Upper lobe of left lung (tissue), 6 donors: ENCODE data around the gene RCOR2. TPM values are rescaled to one million over a fixed set of nuclear protein-coding genes. Genes with fewer than 3 reads are reported as not detected.
"Not testable (repeated sequence)": the region's sequence is repeated elsewhere in the genome, so short reads cannot be mapped to it uniquely, and the experiment has no call there.

Source experiments
- ATAC-seq, 2 donors: fragments of 200-7000 bp; cut with Tn5 transposase; one replicate each; pipeline ENCODE4 v1.9.1; 2022; ENCODE audit warnings: mild to moderate bottlenecking in 2 of 2, moderate library complexity in 2 of 2; ENCODE audit not compliant: low FRiP score in 2 of 2
- DNase-seq, 2 donors: peaks; one replicate each; pipeline ENCODE4 v3.0.0-alpha.2; 2019 to 2020
- H3K27ac ChIP-seq, 4 donors: fragments of 200-600 bp; sonication (generic); one replicate each; pipeline ENCODE4 v1.5.1; 2016 to 2019
- H3K27me3 ChIP-seq, 4 donors: fragments of 200-600 bp; sonication (generic); one replicate each; pipeline ENCODE4 v1.5.1; 2017 to 2019
- H3K36me3 ChIP-seq, 4 donors: fragments of 200-600 bp; sonication (generic); one replicate each; pipeline ENCODE4 v1.5.1; 2016 to 2019
- H3K4me1 ChIP-seq, 4 donors: fragments of 200-600 bp; sonication (generic); one replicate each; pipeline ENCODE4 v1.5.1; 2018 to 2019
- H3K4me3 ChIP-seq, 4 donors: fragments of 200-600 bp; sonication (generic); one replicate each; pipeline ENCODE4 v1.5.1; 2017 to 2019; ENCODE audit warnings: mild to moderate bottlenecking in 2 of 4, moderate library complexity in 1 of 4
- H3K9me3 ChIP-seq, 4 donors: fragments of 200-600 bp; sonication (generic); one replicate each; pipeline ENCODE4 v1.5.1; 2018 to 2019
- CTCF ChIP-seq, 6 experiments: fragments of 450-650 bp in 4 of 6; fragments of 200-600 bp in 2 of 6; sonication (generic) in 2 of 6; IDR thresholded peaks; one replicate each; pipeline ENCODE4 v1.5.1; 2016 to 2019; ENCODE audit warnings: antibody characterized with exemption in 6 of 6
- EP300 ChIP-seq, 4 donors: sonication (generic); formaldehyde crosslinking; IDR thresholded peaks; one replicate each; pipeline ENCODE4 v1.5.1; 2017; ENCODE audit warnings: antibody characterized with exemption in 4 of 4, control low read depth in 2 of 4
- POLR2A ChIP-seq, 4 donors: fragments of 450-650 bp; IDR thresholded peaks; one replicate each; pipeline ENCODE4 v1.5.1; 2016 to 2017; ENCODE audit warnings: antibody characterized with exemption in 4 of 4, mild to moderate bottlenecking in 2 of 4
- POLR2AphosphoS5 ChIP-seq, 2 donors: sonication (generic); formaldehyde crosslinking; IDR thresholded peaks; one replicate each; pipeline ENCODE4 v1.5.1; 2017; ENCODE audit warnings: antibody characterized with exemption in 2 of 2
- WGBS, 2 donors: methylation state at CpG; one replicate each; pipeline ENCODE4 v1.1.5; 2017 to 2018; 5-methylcytosine and 5-hydroxymethylcytosine counted together
- small RNA-seq, 4 donors: library from RNA; depleted of rRNA; stranded (forward); fragments of <200 nt; gene quantifications; one replicate each; pipeline ENCODE3, GENCODE V24; 2016
- total RNA-seq, 6 donors: library from RNA; depleted of rRNA in 4 of 6; stranded (reverse); fragments of >200 nt in 4 of 6; gene quantifications; one replicate each; pipeline versions ENCODE4 v1.1.0 to v1.2.1, GENCODE V29; 2016 to 2021
- donor health status: DM: no; HTN: no; CAD: no; lungs with moderate emphysema.
- donor health status: DM: no; HTN: yes; CAD: no; lungs with severe emphysema.

Gene RCOR2
- total RNA-seq, 6 donors from 2014 or later, result 0.14 to 0.40 TPM; not detected in 4

- ATAC-seq, result no peak
- 38 to 43% methylated on average over 8 to 9 of the region's 9 CpGs for WGBS, 2 donors
- Histone ChIP-seq H3K4me1 (peaks cover 87 to 98% (median 92%) of the 10 kb centered on the region in 4 donors), H3K4me3 (no peak overlapping the region), H3K27ac (peak overlapping the region; percentile 32 to 76 (median 60)), H3K9me3 (no peaks in the 10 kb centered on the region), H3K27me3 (no peaks in the 10 kb centered on the region), H3K36me3 (no peaks in the 10 kb centered on the region)
- TF ChIP-seq POLR2AphosphoS5 (IDR thresholded peaks at IDR 0.05) (no peak), CTCF (IDR thresholded peaks at IDR 0.05) (no peak), POLR2A (IDR thresholded peaks at IDR 0.05) (no peak), EP300 (IDR thresholded peaks at IDR 0.05) (no peak)
- no peak for DNase-seq
Observed at GRCh38 chr11:63868399-63869064, 48.4 kb downstream of the RCOR2 start.

- ATAC-seq, result no peak
- H3K9me3 ChIP-seq, result no peaks in the 10 kb centered on the region
- no peak for TF ChIP-seq EP300 (IDR thresholded peaks at IDR 0.05)
- no peak for TF ChIP-seq CTCF (IDR thresholded peaks at IDR 0.05)
- no peak for TF ChIP-seq POLR2A (IDR thresholded peaks at IDR 0.05)
- TF ChIP-seq POLR2AphosphoS5 (IDR thresholded peaks at IDR 0.05), result no peak
- peak overlapping the region in 3 of 4 donors; percentile 29 to 76 (median 74) for H3K27ac ChIP-seq
- no peak overlapping the region for H3K4me3 ChIP-seq
- DNase-seq, result no peak
- WGBS, 2 donors, result 66 to 87% methylated on average over 4 of the region's 4 CpGs
- H3K36me3 ChIP-seq, result no peaks in the 10 kb centered on the region
- H3K27me3 ChIP-seq, result no peaks in the 10 kb centered on the region
- peaks cover 84 to 98% (median 92%) of the 10 kb centered on the region in 4 donors for H3K4me1 ChIP-seq
Observed at GRCh38 chr11:63867511-63867910, 49.5 kb downstream of the RCOR2 start.

GRCh38 chr11:63866211-63866610, 50.8 kb downstream of the RCOR2 start:
- no peaks in the 10 kb centered on the region for H3K9me3 ChIP-seq
- no peaks in the 10 kb centered on the region for H3K27me3 ChIP-seq
- peak overlapping the region in 3 of 4 donors; percentile 33 to 74 (median 42) for H3K27ac ChIP-seq
- DNase-seq (peak in 1 of 2 donors; percentile 88), ATAC-seq (peak in 1 of 2 donors; percentile 20)
- TF ChIP-seq CTCF (IDR thresholded peaks at IDR 0.05), result no peak
- TF ChIP-seq EP300 (IDR thresholded peaks at IDR 0.05), result no peak
- no peak for TF ChIP-seq POLR2A (IDR thresholded peaks at IDR 0.05)
- TF ChIP-seq POLR2AphosphoS5 (IDR thresholded peaks at IDR 0.05), result no peak
- H3K4me3 ChIP-seq, result no peak overlapping the region
- 42 to 49% methylated on average over 4 of the region's 4 CpGs for WGBS, 2 donors
- H3K4me1 ChIP-seq, result peaks cover 77 to 91% (median 82%) of the 10 kb centered on the region in 4 donors
- H3K36me3 ChIP-seq, result peaks cover 0 to 8% (median 0%) of the 10 kb centered on the region in 4 donors

- H3K9me3 ChIP-seq, ATAC-seq, DNase-seq, H3K27me3 ChIP-seq, H3K4me3 ChIP-seq: not testable (repeated sequence)
- WGBS, 2 donors, result 87 to 95% methylated on average over 6 of the region's 6 CpGs
- Histone ChIP-seq H3K27ac (peak overlapping the region in 3 of 4 donors; percentile 36 to 69 (median 52)), H3K36me3 (peaks cover 0 to 13% (median 0%) of the 10 kb centered on the region in 4 donors), H3K4me1 (peaks cover 58 to 73% (median 65%) of the 10 kb centered on the region in 4 donors)
Observed at GRCh38 chr11:63863620-63864019, 53.3 kb downstream of the RCOR2 start.

- no peaks in the 10 kb centered on the region for H3K9me3 ChIP-seq
- H3K27ac ChIP-seq, result peak overlapping the region in 3 of 4 donors; percentile 36 to 69 (median 52)
- 9 to 24% methylated on average over 4 of the region's 4 CpGs for WGBS, 2 donors
- DNase-seq (peak in 1 of 2 donors; percentile 33), ATAC-seq (no peak)
- H3K4me1 ChIP-seq, result peaks cover 58 to 73% (median 64%) of the 10 kb centered on the region in 4 donors
- no peak for TF ChIP-seq POLR2A (IDR thresholded peaks at IDR 0.05)
- no peak for TF ChIP-seq CTCF (IDR thresholded peaks at IDR 0.05)
- TF ChIP-seq EP300 (IDR thresholded peaks at IDR 0.05), result no peak
- no peak for TF ChIP-seq POLR2AphosphoS5 (IDR thresholded peaks at IDR 0.05)
- H3K27me3 ChIP-seq, result no peaks in the 10 kb centered on the region
- H3K4me3 ChIP-seq, result no peak overlapping the region
- peaks cover 0 to 13% (median 0%) of the 10 kb centered on the region in 4 donors for H3K36me3 ChIP-seq
Observed at GRCh38 chr11:63862923-63863322, 54.0 kb downstream of the RCOR2 start.

Small RNAs within 50 kb of the gene (small RNA-seq; reads per million reads assigned to genes)
- 0 reads per million in 4 donors for gene RNU6-1306P

Other genes starting within 250 kb of the RCOR2 start
- gene ATL3, start 245.8 kb downstream of the RCOR2 start, total RNA-seq, result 10 to 100 TPM; 16.8 to 75.1 (median 61.2) TPM
- gene RTN3, start 235.7 kb downstream of the RCOR2 start, total RNA-seq, result 100 to 1,000 TPM in 4 of 6 donors, 10 to 100 TPM in 2; 41.9 to 153 (median 113) TPM
- 10 to 100 TPM in 3 of 6 donors, 1 to 10 TPM in 3; 6.1 to 13.1 (median 9.7) TPM for gene ZFTA, start 148.4 kb downstream of the RCOR2 start, total RNA-seq
- 10 to 100 TPM in 5 of 6 donors, 1 to 10 TPM in 1; 9.0 to 22.5 (median 16.3) TPM for gene SPINDOC, start 103.7 kb downstream of the RCOR2 start, total RNA-seq
- gene MARK2, start 78.1 kb downstream of the RCOR2 start, total RNA-seq, result 10 to 100 TPM; 41.7 to 67.1 (median 50.7) TPM
- gene NAA40, start 21.8 kb upstream of the RCOR2 start, total RNA-seq, result 10 to 100 TPM in 5 of 6 donors, 1 to 10 TPM in 1; 7.8 to 41.9 (median 16.5) TPM
- 100 to 1,000 TPM; 184 to 510 (median 271) TPM for gene COX8A, start 57.5 kb upstream of the RCOR2 start, total RNA-seq
- gene OTUB1, start 69.3 kb upstream of the RCOR2 start, total RNA-seq, result 10 to 100 TPM; 58.6 to 95.3 (median 72.5) TPM
- under 1 TPM in 3 of 6 donors, not detected in 3; 0.09 to 0.30 (median 0.15) TPM for gene FLRT1, start 118.8 kb upstream of the RCOR2 start, total RNA-seq
- 10 to 100 TPM; 16.7 to 59.7 (median 33.5) TPM for gene MACROD1, start 248.9 kb upstream of the RCOR2 start, total RNA-seq